Measurements from ENCODE around the gene PRRX1. TPM values are rescaled to one million over a fixed set of nuclear protein-coding genes. Genes with fewer than 3 reads are reported as not detected.

The PRRX1 gene
- total and polyA plus RNA-seq, 2 of the 13 experiments (the other 11 are each of a cell fraction or from before 2014, with no cell fraction given) = not detected

GRCh38 chr1:170730014-170730413, 66.1 kb downstream of the PRRX1 start:
- H3K79me2 ChIP-seq (ENCODE audit: insufficient read depth, low read length) = no peaks in the 10 kb centered on the region
- H4K20me1 ChIP-seq (ENCODE audit: insufficient read depth, low read length) = no peaks in the 10 kb centered on the region
- in situ Hi-C loops (cut with HindIII; ENCODE audit: extremely low pct_ligation_motif_present, low pct_unique_long_range_greater_than_20kb) = no loop called here
- no peaks in the 10 kb centered on the region for H3K4me1 ChIP-seq (ENCODE audit: insufficient read depth, low read length)
- ATAC-seq (no peak), DNase-seq (ENCODE audit: low spot score) (no peak), FAIRE-seq (no peak)
- H3K9ac ChIP-seq (ENCODE audit: insufficient read depth, low read depth, low read length) = no peak overlapping the region
- no peaks in the 10 kb centered on the region for H3K9me3 ChIP-seq (ENCODE audit: low read length)
- H3K4me3 ChIP-seq (replicated peaks in 1 of 3; ENCODE audit: insufficient read depth in 1 of 3, low read depth in 2 of 3, low read length in 3 of 3) = no peak overlapping the region
- 2% methylated on average over 6 of the region's 6 CpGs for WGBS (ENCODE audit: low lambda C conversion rate)
- no TSS peak for BruUV-seq (replicated peaks)
- no peak overlapping the region for H3K27ac ChIP-seq (ENCODE audit: extremely low read length, insufficient read depth, low read length)
- H2AFZ ChIP-seq (ENCODE audit: low read length) = no peak overlapping the region
- POLR2A ChIA-PET = no interaction called here
- H3K27me3 ChIP-seq (ENCODE audit: control insufficient read depth in 1 of 2, insufficient read depth in 2 of 2, low read length in 2 of 2) = no peaks in the 10 kb centered on the region
- H3K4me2 ChIP-seq (ENCODE audit: low read depth, low read length) = no peak overlapping the region
- intact Hi-C loops (cut with micrococcal nuclease; ENCODE audit: unreplicated experiment) = no loop called here
- no peaks in the 10 kb centered on the region for H3K36me3 ChIP-seq (replicated peaks in 1 of 2; ENCODE audit: control insufficient read depth in 1 of 2, insufficient read depth in 2 of 2, low read length in 2 of 2)
- CTCF ChIA-PET (ENCODE audit: low intra/inter-chr PET ratio, low total read pairs) = no interaction called here
- TF ChIP-seq GMEB2 (CRISPR knock-in tag; IDR thresholded peaks at IDR 0.05; ENCODE audit: low read depth) = no peak
- TF ChIP-seq, protein P1, sequence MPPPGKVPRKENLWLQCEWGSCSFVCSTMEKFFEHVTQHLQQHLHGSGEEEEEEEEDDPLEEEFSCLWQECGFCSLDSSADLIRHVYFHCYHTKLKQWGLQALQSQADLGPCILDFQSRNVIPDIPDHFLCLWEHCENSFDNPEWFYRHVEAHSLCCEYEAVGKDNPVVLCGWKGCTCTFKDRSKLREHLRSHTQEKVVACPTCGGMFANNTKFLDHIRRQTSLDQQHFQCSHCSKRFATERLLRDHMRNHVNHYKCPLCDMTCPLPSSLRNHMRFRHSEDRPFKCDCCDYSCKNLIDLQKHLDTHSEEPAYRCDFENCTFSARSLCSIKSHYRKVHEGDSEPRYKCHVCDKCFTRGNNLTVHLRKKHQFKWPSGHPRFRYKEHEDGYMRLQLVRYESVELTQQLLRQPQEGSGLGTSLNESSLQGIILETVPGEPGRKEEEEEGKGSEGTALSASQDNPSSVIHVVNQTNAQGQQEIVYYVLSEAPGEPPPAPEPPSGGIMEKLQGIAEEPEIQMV (CRISPR knock-in tag; IDR thresholded peaks at IDR 0.05; ENCODE audit: low read depth) = no peak
- no peak for TF ChIP-seq ZMYM2 (CRISPR knock-in tag; IDR thresholded peaks at IDR 0.05)
- TF ChIP-seq ZNF34 (CRISPR knock-in tag; IDR thresholded peaks at IDR 0.05; ENCODE audit: borderline replicate concordance) = no peak
- TF ChIP-seq ARNT (IDR thresholded peaks at IDR 0.05) = no peak
- TF ChIP-seq SNAI1 (CRISPR knock-in tag; IDR thresholded peaks at IDR 0.05; ENCODE audit: borderline replicate concordance) = no peak
- no peak for TF ChIP-seq ZNF234 (CRISPR knock-in tag; conservative IDR thresholded peaks at IDR 0.05)
- TF ChIP-seq SCMH1 (CRISPR knock-in tag; IDR thresholded peaks at IDR 0.05; ENCODE audit: borderline replicate concordance) = no peak

Measured in HepG2 (cell line).